ENCODE data around the gene KRT1. TPM values are rescaled to one million over a fixed set of nuclear protein-coding genes. Genes with fewer than 3 reads are reported as not detected.

KRT1 gene
- polyA plus RNA-seq, 1 donor from 2014 or later: not detected

DNA sequence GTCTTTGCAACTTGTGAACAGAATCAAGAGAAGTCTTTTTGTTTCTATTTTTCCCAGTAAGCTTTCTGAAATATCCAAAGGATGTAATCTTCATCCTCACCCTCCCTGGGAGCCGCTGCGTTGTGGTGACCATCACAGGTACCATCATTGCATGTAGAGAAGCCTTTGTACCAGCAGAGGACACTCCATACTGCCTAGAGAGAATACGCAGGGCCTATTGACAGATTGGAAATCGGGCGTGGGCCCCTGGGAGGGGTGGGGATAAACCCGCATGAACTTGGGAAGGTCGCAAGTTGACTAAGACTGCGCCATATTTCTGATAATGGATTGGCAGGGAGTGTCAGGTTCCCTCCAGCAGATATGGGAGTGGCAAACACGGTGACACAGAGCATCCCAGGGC is 12.7 kb downstream of the KRT1 start:
- Histone ChIP-seq H2AFZ (ENCODE audit: low read depth, low read length) (no peak overlapping the region), H4K20me1 (ENCODE audit: insufficient read depth) (no peaks in the 10 kb centered on the region), H3K4me2 (ENCODE audit: low read length) (no peak overlapping the region), H3K9ac (ENCODE audit: low read length) (no peak overlapping the region), H3F3A (ENCODE audit: insufficient read depth, low read length, poor library complexity, severe bottlenecking) (no peaks in the 10 kb centered on the region), H3K36me3 (ENCODE audit: insufficient read depth, low read length) (no peaks in the 10 kb centered on the region), H3K27me3 (ENCODE audit: insufficient read depth, low read depth, low read length) (no peaks in the 10 kb centered on the region), H3K79me2 (replicated peaks; ENCODE audit: insufficient read depth, low read length) (no peaks in the 10 kb centered on the region), H3K4me3 (ENCODE audit: low read length) (no peak overlapping the region), H3K9me2 (ENCODE audit: insufficient read depth, low read length) (no peaks in the 10 kb centered on the region), H3K9me3 (ENCODE audit: low read length) (no peaks in the 10 kb centered on the region), H3K27ac (ENCODE audit: low read length) (no peak overlapping the region)
- TF ChIP-seq EZH2 (IDR thresholded peaks at IDR 0.05; ENCODE audit: borderline replicate concordance, insufficient read depth, low read length, poor library complexity, severe bottlenecking): no peak
- no peak for TF ChIP-seq EP300 (conservative IDR thresholded peaks at IDR 0.05; ENCODE audit: poor library complexity, severe bottlenecking)
- no peak for TF ChIP-seq TAF1 (IDR thresholded peaks at IDR 0.05; ENCODE audit: low read depth)

DNA sequence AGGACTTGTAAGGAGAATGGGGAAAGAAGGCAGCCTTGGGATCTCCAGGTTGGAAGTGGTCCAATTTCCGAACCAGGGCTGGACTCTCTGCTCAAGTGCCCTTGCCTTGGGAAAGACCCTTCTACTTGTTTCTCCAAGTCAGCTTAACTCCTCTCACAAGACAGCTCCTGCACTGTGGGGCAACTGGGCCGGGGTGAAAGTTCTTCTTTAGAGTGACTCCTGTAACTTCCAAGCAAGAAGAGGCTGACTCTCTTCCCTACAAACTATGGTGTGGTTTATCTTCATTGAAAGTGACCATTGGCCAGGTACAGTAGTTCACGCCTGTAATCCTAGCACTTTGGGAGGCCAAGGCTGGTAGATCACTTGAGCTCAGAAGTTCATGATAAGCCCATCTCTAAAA is 13.7 kb downstream of the KRT1 start:
- no peak overlapping the region for H2AFZ ChIP-seq (ENCODE audit: low read depth, low read length)
- TF ChIP-seq, protein P1, sequence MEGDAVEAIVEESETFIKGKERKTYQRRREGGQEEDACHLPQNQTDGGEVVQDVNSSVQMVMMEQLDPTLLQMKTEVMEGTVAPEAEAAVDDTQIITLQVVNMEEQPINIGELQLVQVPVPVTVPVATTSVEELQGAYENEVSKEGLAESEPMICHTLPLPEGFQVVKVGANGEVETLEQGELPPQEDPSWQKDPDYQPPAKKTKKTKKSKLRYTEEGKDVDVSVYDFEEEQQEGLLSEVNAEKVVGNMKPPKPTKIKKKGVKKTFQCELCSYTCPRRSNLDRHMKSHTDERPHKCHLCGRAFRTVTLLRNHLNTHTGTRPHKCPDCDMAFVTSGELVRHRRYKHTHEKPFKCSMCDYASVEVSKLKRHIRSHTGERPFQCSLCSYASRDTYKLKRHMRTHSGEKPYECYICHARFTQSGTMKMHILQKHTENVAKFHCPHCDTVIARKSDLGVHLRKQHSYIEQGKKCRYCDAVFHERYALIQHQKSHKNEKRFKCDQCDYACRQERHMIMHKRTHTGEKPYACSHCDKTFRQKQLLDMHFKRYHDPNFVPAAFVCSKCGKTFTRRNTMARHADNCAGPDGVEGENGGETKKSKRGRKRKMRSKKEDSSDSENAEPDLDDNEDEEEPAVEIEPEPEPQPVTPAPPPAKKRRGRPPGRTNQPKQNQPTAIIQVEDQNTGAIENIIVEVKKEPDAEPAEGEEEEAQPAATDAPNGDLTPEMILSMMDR (IDR thresholded peaks at IDR 0.05; ENCODE audit: poor library complexity, severe bottlenecking): no peak
- no peaks in the 10 kb centered on the region for H3K36me3 ChIP-seq (ENCODE audit: insufficient read depth, low read length)
- no peak overlapping the region for H3K27ac ChIP-seq (ENCODE audit: low read length)
- H3K9me3 ChIP-seq (ENCODE audit: low read length): no peaks in the 10 kb centered on the region
- no peaks in the 10 kb centered on the region for H3K9me2 ChIP-seq (ENCODE audit: insufficient read depth, low read length)
- no peaks in the 10 kb centered on the region for H3F3A ChIP-seq (ENCODE audit: insufficient read depth, low read length, poor library complexity, severe bottlenecking)
- no peaks in the 10 kb centered on the region for H4K20me1 ChIP-seq (ENCODE audit: insufficient read depth)
- H3K4me3 ChIP-seq (ENCODE audit: low read length): no peak overlapping the region
- H3K4me2 ChIP-seq (ENCODE audit: low read length): no peak overlapping the region
- no peaks in the 10 kb centered on the region for H3K79me2 ChIP-seq (replicated peaks; ENCODE audit: insufficient read depth, low read length)
- H3K27me3 ChIP-seq (ENCODE audit: insufficient read depth, low read depth, low read length): no peaks in the 10 kb centered on the region
- H3K9ac ChIP-seq (ENCODE audit: low read length): no peak overlapping the region

DNA sequence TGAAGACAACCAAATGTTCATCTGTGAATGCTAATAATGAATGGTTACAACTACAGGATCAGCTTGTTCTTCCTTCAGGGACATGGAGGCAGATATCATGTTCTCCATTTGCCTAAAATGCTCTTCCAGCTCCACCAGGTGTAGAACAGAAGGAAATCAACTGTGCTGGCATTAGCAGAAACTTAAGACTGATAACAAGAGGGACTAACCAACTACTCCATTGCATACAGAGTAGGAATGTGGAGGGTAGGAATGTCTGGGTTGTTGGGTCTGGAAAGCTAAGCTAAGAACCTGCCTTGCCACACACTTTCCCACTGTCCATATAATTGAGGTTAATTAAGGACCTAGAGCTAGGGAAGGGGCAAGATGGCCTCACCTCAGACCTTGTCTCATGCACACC is 16.8 kb downstream of the KRT1 start:
- H3K9me2 ChIP-seq (ENCODE audit: insufficient read depth, low read length): no peaks in the 10 kb centered on the region
- no peaks in the 10 kb centered on the region for H3K79me2 ChIP-seq (replicated peaks; ENCODE audit: insufficient read depth, low read length)
- TF ChIP-seq, protein P1 (IDR thresholded peaks at IDR 0.05; ENCODE audit: poor library complexity, severe bottlenecking): no peak
- TF ChIP-seq RAD21 (conservative IDR thresholded peaks at IDR 0.05) (no peak), EZH2 (IDR thresholded peaks at IDR 0.05; ENCODE audit: borderline replicate concordance, insufficient read depth, low read length, poor library complexity, severe bottlenecking) (no peak), SMC3 (conservative IDR thresholded peaks at IDR 0.05; ENCODE audit: poor library complexity) (no peak), EP300 (conservative IDR thresholded peaks at IDR 0.05; ENCODE audit: poor library complexity, severe bottlenecking) (no peak), TAF1 (IDR thresholded peaks at IDR 0.05; ENCODE audit: low read depth) (no peak), MXI1 (conservative IDR thresholded peaks at IDR 0.05; ENCODE audit: poor library complexity, severe bottlenecking) (no peak)
- H3F3A ChIP-seq (ENCODE audit: insufficient read depth, low read length, poor library complexity, severe bottlenecking): no peaks in the 10 kb centered on the region
- no peak overlapping the region for H3K4me2 ChIP-seq (ENCODE audit: low read length)
- H3K36me3 ChIP-seq (ENCODE audit: insufficient read depth, low read length): no peaks in the 10 kb centered on the region
- H3K27ac ChIP-seq (ENCODE audit: low read length): no peak overlapping the region
- H3K9ac ChIP-seq (ENCODE audit: low read length): no peak overlapping the region
- no peaks in the 10 kb centered on the region for H3K9me3 ChIP-seq (ENCODE audit: low read length)
- no peaks in the 10 kb centered on the region for H4K20me1 ChIP-seq (ENCODE audit: insufficient read depth)
- H3K27me3 ChIP-seq (ENCODE audit: insufficient read depth, low read depth, low read length): no peaks in the 10 kb centered on the region
- no peak overlapping the region for H3K4me3 ChIP-seq (ENCODE audit: low read length)
- no peak overlapping the region for H2AFZ ChIP-seq (ENCODE audit: low read depth, low read length)

All from neural cell (in vitro differentiated cells).